Measurements from ENCODE around the gene LRRC59.
"Not testable (repeated sequence)": the region's sequence is repeated elsewhere in the genome, so short reads cannot be mapped to it uniquely, and the experiment has no call there.

The LRRC59 gene

GRCh38 chr17:50424996-50425681 is 27.8 kb upstream of the LRRC59 start:
- no peak for DNase-seq (ENCODE audit: low spot score)

DNA sequence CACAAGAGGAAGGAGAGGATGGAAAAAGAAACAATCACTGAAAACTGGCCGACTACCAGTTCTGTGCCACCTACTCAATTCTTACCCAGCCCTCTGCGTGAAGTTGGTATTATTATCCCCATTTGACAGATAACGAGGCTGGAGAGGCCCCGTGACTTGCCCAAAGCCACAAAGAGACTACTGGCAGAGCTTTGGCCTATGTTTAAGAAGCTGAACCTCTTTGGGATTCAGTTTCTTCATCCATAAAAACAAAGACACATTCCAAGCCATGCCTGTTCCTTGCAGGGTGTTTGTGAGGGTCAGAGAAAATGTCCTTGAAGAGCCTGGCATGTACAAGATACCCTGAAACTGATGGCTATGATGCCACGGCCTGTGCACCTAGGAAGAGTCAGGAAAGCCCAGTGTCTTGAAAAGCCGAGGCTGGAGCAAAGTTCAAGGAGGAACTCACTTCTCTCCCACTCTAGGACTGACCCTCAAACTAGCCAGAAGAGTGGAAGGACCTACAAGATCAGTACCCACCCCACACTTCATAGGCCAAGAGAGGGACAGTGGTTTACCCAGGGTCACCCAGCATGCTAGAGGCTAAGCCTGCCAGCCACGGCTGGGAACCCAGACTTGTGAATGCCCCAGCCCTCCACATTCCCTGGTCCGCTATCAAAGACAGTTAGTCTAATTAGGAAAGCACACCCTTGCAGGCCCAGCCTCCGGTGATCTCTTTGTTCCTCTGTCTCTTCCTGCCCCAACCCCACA is 27.1 kb upstream of the LRRC59 start:
- DNase-seq (ENCODE audit: low spot score): no peak

DNA sequence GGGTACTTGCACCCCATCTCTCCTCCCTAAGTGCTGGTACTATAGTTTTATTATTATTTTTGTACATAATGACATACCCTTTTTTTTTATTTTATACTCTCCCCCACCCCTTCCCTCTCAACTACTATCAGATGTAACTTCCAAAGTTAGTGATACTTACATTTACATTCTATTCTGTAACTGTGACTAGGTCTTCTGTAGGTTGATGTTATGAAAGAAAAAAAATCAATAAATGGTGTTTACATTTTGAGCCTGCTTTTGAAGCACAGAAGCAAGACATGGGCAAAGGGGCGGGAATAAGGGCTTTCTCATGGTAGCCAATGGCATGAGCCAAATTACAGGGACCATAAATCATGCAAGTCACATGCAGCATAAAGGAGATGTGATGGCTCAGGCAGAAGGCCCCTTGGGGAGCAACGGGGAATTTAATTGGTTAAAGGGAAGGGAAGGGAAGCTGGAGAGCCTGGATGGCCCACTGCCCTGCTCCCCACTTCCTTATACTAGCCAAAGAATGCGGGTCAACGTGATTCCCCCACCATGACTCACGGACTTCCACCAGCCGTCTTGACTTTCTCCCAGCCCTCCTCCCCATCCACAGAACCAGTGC is 26.3 kb upstream of the LRRC59 start:
- DNase-seq (ENCODE audit: low spot score): no peak

DNA sequence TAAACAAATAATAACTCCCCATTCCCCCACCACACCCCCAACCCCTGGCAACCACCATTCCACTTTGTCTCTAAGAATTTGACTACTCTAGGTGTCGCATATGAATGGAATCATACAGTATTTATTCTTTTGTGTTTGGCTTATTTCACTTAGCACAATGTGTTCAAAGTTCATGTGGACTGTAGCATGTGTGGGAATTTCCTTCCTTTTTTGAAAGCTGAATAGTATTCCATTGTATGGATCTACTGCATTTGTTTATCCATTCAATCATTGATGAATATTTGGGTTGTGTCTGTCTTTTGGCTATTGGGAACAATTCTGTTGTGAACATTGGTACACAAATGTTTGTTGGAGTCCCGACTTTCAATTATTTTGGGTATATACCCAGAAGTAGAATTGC is 25.4 kb upstream of the LRRC59 start:
- DNase-seq (ENCODE audit: low spot score): no peak

DNA sequence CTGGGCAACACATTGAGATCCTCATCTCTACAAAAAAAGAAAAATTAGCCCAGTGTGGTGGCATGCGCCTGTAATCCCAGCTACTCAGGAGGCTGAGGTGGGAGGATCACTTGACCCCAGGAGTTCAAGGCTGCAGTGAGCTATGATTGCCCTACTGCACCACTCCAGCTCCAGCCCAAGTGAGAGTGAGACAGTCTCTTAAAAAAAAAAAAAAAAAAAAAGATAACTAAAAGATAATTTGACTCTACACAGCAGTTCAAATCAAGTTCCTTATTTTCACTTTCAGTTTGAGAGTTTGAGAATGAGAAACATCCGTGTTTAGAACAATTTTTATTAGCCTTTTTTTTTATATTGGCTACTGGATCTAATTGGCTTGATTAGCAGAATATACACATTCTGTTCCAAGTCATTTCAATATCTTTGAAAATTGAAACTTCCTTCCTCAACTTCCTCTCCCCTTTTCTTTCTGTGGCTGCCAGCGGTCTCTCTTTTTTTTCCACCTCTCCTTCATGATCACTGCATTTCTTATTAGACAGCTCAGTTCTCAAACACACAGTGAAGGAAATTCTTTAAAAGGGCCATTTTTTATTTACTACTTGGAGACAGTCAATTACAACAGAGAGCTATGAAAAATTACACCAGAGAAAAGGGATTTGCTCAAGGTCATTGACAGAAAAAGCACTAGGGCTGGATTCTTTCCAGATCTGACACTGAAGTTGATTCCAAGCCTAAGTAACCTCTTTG is 24.2 kb upstream of the LRRC59 start:
- no peak for DNase-seq (ENCODE audit: low spot score)

GRCh38 chr17:50420419-50421112 is 23.2 kb upstream of the LRRC59 start:
- no peak for DNase-seq (ENCODE audit: low spot score)

DNA sequence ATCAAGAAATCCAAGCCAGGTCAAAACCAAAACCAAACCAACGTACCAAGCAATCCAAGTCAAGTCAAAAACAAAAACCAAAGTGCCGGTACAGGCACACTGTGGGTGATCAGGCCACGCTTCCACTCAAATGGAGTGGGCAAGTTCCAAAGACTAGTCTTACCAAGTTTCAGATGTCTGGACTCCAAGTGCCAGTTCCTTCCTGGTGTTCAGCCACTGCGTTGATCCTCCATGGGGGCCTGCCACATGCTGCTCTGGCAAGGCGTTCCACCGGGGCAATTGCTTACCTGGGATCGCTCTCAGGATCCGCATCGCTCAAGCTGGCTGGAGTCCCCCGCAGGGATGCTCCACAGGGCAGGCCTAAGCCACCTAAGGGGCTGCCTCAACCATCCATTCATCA is 22.3 kb upstream of the LRRC59 start:
- DNase-seq (ENCODE audit: low spot score): not testable (repeated sequence)

GRCh38 chr17:50414808-50415207 is 17.5 kb upstream of the LRRC59 start:
- DNase-seq (ENCODE audit: low spot score): no peak

DNA sequence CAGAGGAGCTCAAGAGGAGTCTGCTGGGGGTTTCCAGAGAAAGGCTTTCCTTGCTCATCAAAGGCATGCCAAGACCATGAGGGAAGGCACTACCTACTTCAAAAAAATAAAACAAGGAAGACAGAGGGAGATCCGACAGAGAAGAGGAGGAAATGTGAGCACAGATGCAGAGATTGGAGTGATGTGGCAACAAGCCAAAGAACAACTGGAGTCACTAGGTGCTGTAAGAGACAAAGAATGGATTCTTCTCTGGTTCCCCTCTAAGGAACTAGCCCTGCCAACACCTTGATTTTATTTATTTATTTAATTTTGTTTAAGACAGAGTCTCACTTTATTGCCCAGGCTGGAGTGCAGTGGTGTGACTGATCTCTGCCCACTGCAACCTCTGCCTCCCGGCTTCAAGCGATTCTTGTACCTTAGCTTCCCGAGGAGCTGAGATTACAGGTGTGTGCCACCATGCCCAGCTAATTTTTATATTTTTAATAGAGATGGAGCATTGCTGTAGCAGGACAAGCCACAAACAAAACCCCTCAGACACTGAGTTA is 14.9 kb upstream of the LRRC59 start:
- no peak for DNase-seq (ENCODE audit: low spot score)

- DNase-seq (ENCODE audit: low spot score): no peak
These were observed 10.6 kb upstream of the LRRC59 start for GRCh38 chr17:50407921-50408320.

GRCh38 chr17:50406578-50406977 is 9.3 kb upstream of the LRRC59 start:
- DNase-seq (ENCODE audit: low spot score): no peak

GRCh38 chr17:50405351-50405750 is 8.0 kb upstream of the LRRC59 start:
- DNase-seq (ENCODE audit: low spot score): not testable (repeated sequence)

- DNase-seq (ENCODE audit: low spot score): not testable (repeated sequence)
These were observed 2.3 kb upstream of the LRRC59 start for GRCh38 chr17:50399591-50399990.

GRCh38 chr17:50398672-50399071 is 1.3 kb upstream of the LRRC59 start:
- DNase-seq (ENCODE audit: low spot score): not testable (repeated sequence)

DNA sequence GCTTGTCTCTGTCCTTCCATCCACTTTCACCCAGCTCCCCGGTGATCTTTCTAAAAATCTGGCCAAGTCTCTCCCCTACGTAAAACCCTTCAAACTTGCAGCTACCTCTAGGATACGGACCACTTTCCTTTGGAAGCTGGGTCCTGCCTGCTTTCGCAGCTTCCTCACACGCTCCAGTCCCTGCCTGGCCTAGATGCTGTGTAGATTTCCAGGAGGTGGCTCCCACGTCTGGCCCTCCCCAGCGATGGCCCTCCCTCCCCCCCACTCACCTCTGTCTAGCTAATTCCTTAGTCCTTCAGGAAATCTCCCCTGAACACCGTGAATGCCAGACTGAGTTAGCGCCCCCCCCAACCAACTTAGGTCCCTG is 579 bp upstream of the LRRC59 start:
- DNase-seq (ENCODE audit: low spot score): no peak

DNA sequence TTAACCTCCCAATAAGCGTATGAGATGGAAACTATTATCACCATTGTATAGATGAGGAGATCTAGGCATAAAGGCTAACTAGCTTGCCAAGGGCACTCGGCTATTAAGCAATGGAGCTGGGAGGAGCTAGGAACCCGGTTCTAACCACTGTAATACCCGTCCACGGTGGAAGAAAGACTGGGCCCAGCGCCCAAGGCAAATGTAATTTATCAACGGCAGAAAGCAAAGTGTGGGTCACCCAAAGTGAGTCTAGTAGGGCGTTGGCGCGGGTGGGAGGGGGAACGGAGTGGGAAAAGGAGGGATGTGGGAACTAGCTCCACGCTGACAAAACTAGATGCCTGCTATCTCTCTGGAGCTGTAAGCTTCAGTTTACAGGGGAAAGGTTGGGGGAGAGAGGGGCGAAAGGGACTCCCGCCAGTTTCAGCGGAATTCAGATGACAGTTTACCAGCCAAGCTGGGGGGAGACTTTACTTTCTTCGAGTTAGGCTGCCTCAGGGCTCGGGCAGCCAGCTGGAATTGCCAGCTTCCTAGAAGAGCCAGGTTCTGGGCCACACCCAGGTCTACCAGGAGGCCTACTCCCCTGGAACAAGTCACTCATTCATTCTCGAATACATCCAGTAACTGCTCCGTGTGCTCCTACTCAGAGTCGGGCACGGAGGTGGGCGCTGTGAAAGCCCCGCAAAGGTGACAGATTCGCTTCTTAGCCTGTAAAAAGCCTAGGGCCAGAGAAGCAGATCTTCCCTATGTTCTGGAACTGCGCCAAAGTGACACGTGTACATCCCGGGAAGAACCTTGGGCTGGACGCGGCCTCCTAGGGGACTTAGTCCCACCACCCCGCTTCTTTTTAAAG is 837 bp downstream of the LRRC59 start:
- DNase-seq (ENCODE audit: low spot score): no peak

DNA sequence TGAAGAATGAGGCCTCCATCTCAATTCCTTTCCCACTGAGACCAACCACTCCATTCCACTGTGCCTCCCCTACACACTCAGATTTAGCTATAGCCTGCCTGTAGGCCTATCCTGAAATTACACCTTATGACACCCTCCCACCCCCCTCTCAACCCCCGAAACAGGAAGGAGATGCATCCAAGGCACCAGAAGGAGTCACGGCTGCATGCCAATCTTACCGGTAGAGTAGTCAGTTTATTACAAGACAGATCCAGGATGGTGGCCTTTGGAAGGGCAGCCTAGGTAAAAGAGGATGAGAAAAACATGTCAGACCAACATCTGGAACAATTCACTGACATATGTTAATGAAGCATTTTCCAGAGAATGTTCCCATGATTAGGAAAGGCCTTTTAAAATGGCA is 2.6 kb downstream of the LRRC59 start:
- no peak for DNase-seq (ENCODE audit: low spot score)

DNA sequence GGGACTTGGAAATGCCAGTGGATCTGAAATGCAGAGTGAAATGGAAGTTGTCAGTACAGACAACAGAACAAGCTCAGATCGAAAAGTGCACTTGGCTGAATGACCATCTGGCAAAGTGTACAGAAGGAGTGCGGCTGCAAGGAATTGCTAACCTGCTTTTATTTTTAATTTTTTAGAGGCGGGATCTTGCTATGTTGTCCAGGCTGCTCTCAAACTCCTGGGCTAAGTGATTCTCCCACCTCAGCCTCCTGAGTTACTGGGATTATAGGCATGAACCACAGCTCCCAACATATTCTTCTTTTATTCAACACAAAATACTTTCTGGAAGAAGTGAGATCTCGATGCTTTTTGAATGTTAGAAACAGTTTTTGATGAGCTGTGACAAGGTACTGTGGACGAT is 3.6 kb downstream of the LRRC59 start:
- DNase-seq (ENCODE audit: low spot score): no peak

DNA sequence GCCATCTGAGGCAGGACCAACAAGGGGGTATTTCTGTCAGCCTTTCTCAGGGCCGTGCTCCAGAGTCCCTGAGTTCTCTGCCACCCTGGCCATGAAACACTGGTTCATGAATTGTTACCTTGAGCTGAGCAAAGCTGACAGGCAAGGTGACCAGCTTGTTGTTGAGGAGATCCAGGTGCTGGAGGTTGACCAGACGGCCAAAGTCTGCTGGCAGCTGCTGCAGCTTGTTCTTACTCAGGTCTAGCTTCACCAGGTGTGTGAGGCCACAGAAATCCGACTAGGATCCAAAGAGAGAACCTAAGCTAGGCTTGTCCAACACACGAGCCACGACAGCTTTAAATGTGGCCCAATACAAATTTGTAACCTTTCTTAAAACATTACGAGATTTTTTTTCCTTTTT is 4.7 kb downstream of the LRRC59 start:
- no peak for DNase-seq (ENCODE audit: low spot score)

- DNase-seq (ENCODE audit: low spot score): no peak
These were observed 7.8 kb downstream of the LRRC59 start for GRCh38 chr17:50389534-50389933.

DNA sequence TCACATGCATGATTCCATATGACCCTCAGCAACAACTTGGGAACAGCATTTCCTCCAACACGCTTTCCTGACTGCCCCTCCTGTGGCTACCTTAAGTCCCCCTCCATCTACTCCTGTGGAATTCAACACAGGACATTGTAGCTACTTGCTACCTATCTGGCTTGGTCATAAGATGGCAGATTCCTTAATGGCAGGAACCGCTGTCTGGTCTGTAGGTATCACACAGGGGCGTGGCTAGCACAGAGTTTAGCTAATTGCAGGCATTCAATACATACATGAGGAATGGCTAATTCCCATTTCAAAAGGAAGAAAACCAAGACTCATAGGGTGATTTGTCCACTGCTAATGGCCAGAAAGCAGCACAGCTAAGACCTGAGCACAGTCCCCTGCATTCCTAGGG is 8.6 kb downstream of the LRRC59 start:
- no peak for DNase-seq (ENCODE audit: low spot score)

Measured in globus pallidus (tissue), 1 donor.